Measurements from ENCODE around the gene EXOC2.
A peak's percentile ranks its signal among the peaks of the same experiment; 100 is the strongest.

EXOC2 gene

DNA sequence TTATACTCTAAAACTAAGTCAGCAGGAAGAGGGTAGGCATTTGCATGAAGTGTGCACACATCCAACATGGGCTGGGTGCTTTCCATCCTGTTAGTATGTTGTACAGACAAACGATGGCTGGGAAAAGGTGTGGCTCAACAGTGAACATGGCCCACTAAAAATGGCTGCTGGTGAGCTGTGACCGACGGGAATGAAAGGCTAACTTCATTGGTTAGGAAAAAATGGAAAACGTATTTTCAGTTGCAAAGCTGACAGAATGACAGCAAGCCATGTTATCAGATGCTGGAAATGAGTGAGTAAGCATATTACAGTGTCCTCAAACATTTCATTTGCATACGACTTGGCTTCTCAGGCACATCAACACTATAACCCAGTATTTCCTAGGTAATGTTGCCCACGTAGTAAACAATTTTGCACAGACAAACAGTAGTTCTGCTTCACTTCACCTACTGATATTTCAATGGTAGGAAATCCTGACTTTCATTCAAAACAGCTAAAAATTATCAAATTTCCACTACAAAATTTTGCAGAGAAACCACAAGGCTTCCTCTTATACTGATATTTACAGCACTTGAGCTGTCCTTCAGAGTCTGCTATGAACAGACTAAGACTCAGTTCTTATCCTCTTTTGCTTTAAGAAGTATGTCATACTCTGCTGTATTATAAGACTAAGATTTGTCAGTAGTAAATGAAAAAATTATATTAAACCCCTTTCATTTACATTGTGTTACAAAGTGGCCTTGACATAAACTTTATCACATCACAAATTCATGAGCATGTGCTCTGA, 202.5 kb downstream of the EXOC2 start:
- no peak for DNase-seq

DNA sequence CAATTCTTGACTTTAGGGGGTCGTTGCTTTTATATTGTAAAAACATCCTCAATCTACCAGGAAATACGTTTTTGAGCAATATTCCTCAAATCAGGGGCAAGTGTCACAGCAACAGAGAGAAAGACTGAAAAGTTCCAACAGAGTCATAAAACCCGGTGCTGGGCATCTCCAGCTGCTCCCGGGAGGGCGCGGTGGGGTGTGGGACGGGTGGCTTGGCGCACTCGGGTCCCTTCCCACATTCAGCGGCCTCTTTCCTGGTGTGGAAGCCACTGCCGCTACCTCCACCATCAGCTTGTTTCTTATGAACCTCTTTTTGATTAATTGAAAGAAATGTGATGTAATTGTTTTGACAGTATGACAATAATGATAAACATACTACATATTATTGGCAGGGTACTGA, 203.2 kb downstream of the EXOC2 start:
- no peak for DNase-seq

DNA sequence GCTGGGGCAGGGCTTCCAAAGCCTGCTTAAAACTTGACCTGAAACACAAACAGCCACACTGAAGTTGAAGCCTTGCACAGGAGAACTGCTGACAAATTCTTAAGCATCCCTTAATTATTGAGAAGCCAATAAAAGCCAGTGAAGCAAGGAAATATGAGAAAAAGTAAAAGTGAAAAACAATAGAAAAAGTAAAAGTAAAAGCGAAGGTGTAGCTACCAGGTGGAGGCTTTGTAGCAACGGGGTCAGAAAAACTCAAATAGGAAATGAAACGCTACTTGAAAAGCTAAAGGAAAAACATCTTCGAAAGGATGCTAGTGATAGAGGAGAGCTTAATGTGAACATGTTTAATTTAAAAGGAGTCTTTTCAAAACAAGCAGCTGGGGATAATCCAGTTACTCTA, 203.9 kb downstream of the EXOC2 start:
- no peak for DNase-seq

DNA sequence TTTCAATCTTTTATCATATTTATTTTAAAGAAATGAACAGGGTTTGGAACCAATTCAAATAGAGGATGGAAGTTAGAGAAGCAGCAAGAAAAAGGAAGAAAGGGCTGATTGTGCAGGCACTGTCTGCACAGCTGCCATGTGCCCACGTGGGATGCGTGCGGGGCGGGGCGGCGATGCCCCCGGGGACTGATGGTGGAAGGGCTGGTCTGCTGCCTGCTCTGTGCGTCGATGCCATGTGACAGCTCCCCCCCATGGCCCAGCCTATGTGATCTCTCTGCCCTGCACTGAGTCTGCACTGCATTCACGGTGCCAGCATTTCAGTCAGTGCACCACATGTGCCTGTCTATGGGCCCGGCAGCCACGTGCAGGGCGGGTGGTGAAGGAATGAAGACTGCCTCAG, 205.0 kb downstream of the EXOC2 start:
- no peak for DNase-seq

DNA sequence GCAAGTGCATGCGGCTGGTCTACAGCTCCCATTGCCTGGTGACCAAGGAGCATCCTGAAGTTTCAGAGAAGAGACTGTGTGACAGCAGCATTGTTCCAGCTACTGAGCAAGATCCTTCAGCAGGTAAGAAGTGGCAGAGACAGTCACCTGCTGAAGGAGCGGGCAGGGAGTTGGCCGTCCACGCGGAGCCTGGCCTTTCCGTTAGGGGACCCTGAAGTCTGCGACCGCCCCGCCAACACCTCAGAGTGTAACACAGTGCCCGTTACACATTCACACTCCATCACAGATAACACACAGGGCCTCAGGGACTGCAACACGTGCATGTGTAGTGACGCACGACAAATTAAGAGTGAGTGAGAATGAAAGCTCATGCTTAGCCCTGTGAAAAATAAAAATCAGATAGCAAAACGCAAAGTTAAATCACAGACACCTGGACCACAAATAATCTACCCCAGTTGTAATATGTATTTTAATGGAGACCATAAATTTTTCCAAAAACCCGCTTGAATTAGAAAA, 207.2 kb downstream of the EXOC2 start:
- no peak for DNase-seq

DNA sequence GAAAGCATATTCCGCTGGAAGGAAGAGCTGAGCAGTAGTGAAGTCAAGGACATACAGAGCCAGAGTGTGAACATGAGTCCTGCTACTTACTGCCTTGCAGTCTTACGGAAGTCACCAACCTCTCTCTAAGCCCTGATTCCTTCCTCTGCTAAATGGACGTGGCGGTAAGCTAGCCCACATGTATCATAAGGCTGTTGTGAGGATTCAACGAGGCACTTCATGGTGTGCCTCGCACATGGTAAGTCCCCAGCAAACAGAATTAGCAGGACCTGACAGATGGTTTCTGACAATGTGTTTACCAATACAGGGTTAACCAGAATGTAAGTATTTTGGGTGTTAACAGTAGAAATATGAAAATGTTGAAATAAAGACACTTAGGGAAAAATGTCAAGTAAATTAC, 208.2 kb downstream of the EXOC2 start:
- DNase-seq = no peak

DNA sequence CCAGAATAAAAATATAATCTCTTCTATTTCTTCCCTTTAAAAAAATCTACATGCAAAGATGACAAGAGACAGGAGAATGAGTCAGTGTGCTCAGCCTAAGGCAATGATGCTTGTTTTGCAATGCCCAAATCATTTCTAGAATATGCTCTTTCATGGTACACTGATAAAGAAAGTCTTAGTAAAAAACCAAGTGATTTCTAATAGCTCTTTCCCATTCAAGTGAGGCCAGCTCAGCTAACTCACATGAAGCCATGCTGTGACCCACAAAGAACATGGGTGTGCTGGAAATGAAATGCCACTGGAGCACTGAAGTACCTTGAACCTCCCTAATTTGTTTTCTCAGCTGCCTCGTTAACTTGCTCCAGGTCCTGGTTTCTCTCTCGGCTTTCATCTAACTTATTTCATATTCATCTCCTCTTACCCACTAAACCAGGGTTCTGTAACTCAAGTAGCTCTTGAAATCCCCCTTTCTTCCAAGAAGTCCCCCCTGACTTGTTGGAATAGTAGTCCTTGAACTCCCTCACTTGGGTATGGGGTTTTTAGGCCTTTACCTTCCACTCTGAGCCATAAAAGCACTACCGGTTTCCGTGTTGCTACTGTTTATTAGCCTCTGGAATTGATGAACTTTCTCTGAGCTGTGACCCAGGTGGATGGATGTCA, 208.7 kb downstream of the EXOC2 start:
- DNase-seq = no peak

DNA sequence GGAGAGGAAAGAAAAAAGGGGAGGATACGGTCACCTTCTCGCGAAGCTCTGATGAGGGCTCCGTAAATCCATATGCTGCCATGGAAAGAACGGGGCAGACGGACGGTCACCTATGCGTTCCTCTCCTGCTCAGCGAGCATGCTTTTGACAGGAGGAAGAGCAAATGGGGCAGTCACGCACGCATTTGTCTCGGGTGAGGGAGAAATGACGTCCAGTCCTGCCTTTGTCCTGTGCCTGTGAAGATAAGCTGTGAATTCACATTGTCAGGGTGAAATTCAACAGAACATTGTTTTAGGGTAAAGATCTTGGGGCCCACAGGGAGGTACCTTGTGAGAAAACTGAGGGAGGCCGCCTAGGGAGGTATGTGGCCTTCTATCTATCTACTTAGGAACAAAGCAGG, 217.6 kb downstream of the EXOC2 start:
- DNase-seq = no peak

DNA sequence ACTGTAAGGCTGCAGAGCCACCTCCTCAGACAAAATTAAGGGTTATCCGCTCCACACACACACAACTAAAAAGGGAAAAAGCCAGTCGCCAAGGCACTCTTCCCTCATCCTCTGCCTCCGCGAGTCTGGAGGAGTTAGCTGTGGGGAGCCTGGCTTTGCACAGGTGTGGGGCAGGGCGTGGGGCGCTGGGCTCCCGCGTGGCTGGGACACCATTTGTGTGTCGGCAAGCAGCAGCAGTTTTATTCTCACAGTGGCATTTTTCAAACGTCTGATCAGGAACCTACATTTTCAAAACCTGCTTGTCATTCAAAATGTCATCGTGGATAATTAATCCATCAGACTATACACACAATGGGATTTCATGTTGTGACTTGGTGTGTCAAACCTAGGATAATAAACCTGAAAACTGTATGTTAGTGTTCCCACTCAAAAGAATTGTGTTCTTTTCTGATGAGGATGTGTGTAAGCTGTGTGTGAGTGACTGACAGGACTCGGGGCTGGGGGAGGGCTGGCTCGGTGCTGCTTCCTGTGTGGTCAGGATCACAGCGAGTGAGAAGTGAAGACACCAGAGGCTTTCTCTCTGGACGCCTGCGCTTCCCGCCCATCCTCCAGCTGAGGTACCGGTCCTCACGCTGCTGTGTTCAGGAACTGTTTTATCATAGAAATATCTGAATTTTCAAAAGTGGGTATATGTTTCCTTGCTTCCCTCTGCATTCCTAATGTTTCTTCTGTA, 218.3 kb downstream of the EXOC2 start:
- peak; percentile 68 to 78 for DNase-seq

DNA sequence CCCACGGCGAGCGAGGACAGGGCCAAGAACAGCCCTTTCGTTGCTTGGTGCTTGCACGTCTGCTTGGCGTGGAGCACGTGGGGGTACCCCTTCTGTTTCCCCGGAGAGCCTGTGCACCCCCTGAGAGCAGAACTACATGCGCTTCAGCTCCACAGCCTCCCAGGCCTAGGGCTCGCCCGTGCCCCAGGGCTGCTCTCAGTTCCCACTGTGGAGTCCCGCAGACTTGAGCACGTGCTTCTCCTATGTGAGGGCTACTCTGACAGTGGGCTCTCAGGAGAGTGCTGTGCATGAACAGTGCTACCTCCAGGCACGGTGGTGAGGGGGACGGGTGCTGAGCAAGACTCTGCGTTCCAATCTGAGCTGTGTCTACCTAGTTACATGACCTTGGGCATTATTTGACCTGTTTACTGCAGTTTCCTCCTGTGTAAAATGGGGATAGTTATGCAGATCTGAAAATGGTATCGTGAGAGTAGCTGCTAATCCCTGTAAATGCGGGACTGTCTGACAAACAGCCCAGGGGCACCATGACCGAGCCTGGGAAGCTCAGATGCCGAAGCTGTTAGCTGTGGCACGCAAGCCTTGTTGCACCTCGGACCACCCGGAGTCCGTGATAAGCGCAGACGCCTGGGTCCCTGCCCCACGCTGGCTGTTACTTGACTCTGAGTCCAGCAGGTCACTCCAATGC, 219.0 kb downstream of the EXOC2 start:
- DNase-seq = no peak

DNA sequence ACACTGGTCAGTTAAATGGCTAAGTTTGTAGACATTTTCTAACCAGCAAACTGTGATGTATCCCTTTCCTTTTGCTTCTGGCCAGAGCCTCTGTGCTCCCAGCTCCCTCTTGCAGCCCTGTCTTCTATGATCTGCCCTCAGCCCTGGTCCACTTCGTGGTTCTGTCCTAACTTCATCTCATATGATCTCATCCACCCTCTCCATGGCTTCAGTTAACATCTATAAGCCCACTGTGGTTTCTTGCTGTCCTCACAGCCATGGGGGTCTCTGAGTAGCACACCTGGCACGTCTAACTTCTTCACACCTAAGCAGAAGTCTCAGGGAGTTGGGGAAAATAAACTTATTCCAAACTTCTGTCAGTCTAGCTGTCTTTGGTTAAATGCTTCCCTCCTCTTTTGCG, 219.6 kb downstream of the EXOC2 start:
- no peak for DNase-seq

DNA sequence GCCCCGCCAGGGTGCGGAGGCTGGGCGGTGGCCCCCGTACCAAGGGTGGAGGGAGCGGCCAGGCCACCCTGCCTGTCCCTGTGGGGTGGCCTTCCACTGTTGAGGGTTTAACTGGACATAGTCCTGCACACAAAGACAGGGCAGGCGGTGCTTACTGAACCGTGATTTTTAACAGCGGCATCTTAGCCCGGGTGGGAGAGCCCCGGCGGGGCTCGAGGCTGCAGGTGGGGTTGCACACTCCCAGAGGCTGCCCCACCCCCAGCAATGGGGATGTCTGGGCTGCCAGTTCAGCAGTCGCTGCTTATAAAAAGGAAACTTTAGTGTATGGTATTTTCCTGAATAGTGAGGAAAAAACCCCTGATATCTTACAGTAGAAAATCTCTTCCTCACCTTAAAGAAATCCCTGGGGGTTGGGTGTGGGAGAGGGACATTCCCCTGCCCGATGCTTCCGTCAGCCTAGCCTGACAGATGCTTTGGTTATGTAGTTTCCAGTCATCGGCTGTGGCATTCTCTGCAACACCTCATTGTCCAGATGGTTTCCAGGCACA, 222.0 kb downstream of the EXOC2 start:
- no peak for DNase-seq

DNA sequence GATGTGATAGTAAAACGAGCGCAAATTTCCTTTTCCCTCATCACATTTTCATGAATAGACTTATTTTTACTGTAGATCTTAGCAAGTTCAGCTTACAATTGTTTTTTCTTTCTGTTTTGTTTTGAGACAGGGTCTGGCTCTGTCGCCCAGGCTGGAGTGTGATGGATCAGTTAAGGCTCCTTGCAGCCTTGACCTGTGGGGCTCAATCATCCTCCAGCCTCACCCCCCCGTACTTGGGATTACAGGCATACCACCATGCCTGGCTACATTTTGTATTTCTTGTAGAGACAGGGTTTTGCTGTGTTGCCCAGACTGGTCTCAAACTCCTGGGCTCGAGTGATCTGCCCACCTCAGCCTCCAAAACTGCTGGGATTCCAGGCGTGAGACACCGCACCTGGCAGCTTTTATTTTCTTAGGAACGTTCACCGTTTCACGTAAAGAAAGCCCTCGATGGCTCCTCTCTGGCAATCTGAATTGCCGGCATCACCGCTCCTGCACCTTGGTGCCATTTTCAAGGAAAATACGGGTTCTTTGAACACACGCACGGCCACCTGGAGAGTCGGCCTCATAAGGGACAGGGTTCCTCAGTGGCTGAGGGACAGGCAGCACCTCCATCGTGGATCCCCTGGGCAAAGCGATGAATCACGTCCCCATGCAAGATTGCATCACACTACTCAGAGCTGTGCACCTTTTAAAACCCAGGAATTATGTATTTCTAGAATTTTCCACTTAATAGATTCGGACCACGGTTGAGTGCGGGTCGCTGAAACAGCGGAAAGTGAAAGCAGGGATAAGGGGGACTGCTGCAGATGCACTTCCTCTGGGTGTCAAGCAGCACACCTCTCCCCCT, 222.7 kb downstream of the EXOC2 start:
- no peak for DNase-seq

DNA sequence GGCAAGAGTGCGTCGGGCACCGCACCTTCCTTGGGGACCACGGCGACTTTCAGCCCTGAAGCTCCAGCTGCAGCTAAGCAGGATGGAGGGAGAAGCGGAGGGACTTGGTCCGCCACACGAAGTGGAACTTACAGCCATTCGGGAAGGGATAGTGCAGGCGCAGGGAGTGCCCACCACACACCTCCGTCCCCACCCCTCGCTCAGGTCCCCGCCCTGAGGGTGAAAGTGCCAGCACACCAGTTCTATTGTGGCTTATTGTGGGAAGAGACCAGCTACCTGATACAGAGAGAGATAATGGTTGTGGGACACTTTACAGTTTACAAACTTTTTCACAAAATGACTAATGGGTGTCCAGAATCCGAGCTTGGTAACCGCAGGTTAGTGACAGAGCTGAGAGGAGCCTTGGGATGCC, 225.3 kb downstream of the EXOC2 start:
- no peak for DNase-seq

DNA sequence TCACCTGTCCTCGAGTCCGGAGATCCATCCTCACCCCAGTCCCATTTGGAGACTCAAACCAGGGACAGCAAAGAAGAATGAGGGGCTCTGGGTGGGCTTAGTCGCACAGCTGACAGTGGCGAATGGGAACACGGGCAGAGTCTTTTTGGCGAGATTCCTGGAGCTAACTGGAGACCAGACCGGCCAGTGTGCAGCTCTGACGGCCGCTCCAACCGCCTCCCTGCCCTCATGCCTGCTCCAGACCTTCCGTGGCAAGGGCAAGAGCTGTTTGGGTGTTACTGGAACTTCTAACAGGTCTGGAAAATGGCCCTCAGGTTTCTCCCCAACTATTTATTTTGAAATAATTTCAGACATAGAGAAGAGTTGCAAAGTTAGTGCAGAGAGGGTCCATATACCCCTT, 225.8 kb downstream of the EXOC2 start:
- DNase-seq = no peak

DNA sequence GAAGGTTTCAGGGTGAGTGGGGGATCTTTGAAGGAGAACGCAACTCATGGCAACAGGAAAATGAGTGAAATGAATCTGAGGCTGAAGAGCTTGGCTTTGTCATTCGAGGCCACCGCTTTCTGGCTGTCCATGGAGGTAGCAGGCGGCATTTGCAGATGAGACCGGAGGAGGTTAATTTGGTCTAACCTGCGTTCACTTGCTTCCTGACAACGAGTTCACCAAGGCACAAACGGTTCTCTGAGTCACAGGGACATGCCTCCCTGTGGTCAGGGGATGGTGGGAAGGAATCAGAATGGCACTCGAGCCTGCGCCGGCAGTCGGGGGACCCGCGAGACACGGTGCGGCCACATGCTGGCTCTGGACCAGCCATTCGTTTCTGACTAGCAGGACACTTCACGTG, 226.4 kb downstream of the EXOC2 start:
- DNase-seq = no peak

DNA sequence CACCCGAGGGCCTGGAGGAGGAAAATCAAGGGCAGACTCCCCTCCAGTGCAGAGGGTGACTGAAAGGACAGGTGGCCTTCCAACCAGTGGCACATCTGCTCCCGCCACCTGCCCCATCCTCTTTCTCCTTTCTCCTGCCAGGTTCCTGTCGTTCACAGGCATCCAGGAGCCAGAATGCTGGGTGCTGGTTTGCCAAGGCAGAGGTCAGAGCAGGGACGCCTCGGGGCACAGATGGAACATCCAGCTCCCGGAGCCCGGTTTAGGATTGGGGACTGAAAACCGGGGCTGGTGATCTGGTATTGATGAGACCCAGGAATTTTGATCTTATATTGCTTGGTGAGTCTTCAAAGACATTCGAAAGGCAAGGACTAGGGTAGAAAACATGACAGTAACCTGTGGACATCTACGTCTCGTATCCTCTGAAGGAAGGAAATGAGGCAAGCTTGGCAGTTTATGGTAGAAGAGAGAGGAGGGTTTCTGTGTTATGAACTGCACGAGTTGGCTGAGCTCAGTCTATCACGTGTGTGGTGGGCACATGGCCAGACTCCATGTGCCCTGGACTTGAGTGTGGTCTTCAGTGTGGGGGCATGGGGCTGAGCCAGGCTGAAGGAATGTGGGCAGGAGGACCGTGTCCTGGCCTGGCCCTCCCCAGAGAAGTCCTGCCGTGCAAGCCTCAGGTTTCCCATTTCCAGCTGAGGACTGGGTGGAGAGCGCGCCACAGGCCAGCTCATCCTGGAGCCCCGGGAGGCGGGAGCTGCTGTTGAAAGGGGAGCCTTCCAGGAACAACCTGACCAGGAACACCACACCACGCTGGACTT, 227.2 kb downstream of the EXOC2 start:
- no peak for DNase-seq

DNA sequence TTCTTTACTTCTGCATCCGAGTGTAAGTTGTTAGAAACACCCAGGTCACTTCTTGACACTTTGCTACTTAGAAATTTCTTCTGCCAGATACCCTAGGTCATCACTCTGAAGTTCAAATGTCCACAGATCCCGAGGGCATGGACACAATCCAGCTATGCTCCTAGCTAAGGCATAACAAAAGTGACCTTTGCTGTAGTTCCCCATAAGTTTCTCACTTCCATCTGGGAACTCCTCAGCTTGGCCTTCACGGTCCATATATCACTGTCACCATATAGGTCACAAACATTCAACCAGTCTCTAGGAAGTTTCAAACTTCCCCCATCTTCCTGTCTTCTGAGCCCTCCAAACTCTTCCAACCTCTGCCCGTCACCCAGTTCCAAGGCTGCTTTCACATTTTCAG, 236.1 kb downstream of the EXOC2 start:
- DNase-seq = no peak

DNA sequence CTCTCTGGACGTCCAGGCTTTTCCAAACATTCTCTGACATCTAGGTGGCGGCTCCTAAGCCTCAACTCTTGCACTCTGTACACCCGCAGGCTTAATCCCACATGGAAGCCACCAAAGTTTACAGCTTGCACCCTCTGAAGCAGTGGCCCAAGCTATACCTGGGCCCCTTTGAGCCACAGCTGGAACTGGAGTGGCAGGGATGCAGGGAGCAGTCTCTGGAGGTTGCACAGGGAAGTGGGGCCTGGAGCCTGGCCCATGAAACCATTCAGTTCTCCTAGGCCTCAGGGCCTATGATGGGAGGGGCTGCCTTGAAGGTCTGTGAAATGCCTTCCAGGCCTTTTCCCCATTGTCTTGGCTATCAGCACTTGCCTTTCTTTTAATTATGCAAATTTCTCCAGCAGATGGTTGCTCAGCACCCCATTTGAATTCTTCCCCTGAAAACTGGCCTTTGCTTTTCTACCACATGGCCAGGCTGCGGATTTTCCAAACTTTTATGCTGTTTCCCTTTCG, 236.5 kb downstream of the EXOC2 start:
- no peak for DNase-seq

DNA sequence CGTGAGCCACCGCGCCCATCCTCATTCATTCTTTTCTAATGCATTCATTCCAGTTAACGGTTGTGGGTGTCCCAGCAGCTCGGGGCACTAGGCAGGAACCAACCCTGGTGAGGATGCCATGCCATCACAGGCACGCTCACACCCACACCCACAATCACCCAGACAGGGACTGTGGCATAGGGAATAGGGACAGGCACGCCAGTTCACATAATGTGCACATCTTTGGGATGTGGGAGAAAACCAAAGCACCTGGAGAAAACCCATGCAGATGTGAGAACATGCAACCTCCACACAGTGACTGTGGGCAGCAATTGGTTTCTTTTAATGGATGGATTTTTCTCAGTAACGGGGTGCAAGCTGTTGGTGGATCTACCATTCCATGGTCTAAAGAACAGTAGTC, 237.1 kb downstream of the EXOC2 start:
- DNase-seq = no peak
